Measurements from ENCODE around the gene RNF38. TPM values are rescaled to one million over a fixed set of nuclear protein-coding genes. Genes with fewer than 3 reads are reported as not detected.

The RNF38 gene
- total RNA-seq, 2 experiments from 2014 or later = 24.9 to 27.1 TPM

DNA sequence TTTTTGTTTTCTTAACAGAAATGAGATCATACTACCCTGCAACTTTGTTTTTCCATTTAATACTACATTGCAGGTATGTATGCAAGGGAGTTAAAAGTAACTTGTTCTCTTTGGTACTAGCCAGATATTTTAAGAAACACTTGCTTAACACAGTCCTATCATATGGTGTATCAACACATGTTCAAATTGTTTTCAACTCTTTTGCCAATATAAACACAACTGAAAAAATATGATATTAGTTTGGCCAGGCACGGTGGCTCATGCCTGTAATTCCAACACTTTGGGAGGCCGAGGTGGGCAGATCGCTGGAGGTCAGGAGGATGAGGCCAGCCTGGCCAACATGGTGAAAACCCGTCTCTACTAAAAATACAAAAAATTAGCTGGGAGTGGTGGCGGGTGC is 41.6 kb downstream of the RNF38 start:
- H3K27ac Mint-ChIP-seq = no peak overlapping the region
- peaks cover 6% of the 10 kb centered on the region for H3K4me1 Mint-ChIP-seq (ENCODE audit: low read depth)
- DNase-seq = no peak
- H3K27me3 Mint-ChIP-seq = no peaks in the 10 kb centered on the region
- peaks cover 9% of the 10 kb centered on the region for H3K36me3 Mint-ChIP-seq
- POLR2A ChIA-PET = no interaction called here
- CTCF ChIA-PET = no interaction called here
- no peaks in the 10 kb centered on the region for H3K9me3 Mint-ChIP-seq
- intact Hi-C loops (cut with micrococcal nuclease) = no loop called here
- no peak overlapping the region for H3K4me3 Mint-ChIP-seq

- ChIA-PET POLR2A (no interaction called here), CTCF (interaction anchor here (1.5 kb wide), 1 partner anchor 29 kb away, joined by 4 read pairs; no protein-coding TSS in a partner anchor)
- DNase-seq = no peak
- Mint-ChIP-seq H3K36me3 (peaks cover 7% of the 10 kb centered on the region), H3K4me1 (ENCODE audit: low read depth) (peaks cover 6% of the 10 kb centered on the region), H3K4me3 (no peak overlapping the region), H3K9me3 (no peaks in the 10 kb centered on the region), H3K27ac (no peak overlapping the region), H3K27me3 (no peaks in the 10 kb centered on the region)
- intact Hi-C loops (cut with micrococcal nuclease) = no loop called here
Measured at GRCh38 chr9:36357639-36358038, 42.4 kb downstream of the RNF38 start.

- CTCF ChIA-PET = no interaction called here
- Mint-ChIP-seq H3K9me3 (no peaks in the 10 kb centered on the region), H3K27me3 (no peaks in the 10 kb centered on the region), H3K4me1 (ENCODE audit: low read depth) (peaks cover 9% of the 10 kb centered on the region), H3K4me3 (no peak overlapping the region), H3K36me3 (peaks cover 44% of the 10 kb centered on the region), H3K27ac (no peak overlapping the region)
- POLR2A ChIA-PET = no interaction called here
- intact Hi-C loops (cut with micrococcal nuclease) = no loop called here
- no peak for DNase-seq
Measured at GRCh38 chr9:36346569-36346968, 53.5 kb downstream of the RNF38 start.

DNA sequence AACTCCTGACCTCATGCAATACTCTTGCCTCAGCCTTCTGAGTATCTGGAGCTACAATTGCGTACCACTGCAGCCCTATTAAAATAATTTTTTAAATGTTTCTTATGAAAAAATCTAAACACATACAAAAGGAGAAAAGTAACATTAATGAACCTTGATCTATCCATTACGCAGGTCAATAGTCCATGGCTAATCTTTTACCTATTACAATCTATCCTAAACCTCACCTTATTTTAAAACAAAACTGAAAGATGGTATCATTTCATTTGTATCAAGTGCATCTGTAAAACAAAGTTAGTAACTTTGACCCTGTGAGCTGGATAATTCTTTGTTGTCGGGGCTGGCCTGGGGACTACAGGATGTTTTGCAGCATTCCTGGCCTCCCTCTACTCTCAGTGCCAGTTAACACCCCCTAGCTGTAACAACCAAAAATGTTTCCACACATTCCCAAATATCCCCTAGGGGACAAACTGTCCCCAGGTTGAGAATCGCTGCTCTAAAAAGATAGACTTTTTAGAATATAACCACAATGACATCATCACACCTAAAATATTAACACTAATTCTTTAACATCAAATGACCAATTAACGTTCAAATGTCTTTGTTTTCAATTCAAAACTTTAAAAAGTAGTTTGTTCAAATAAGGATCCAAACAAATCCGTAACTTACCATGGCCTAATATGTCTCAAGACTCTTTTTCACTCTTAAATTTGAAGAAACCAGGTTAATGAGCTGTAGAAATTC is 54.8 kb downstream of the RNF38 start:
- H3K4me1 Mint-ChIP-seq (ENCODE audit: low read depth) = peaks cover 9% of the 10 kb centered on the region
- H3K27me3 Mint-ChIP-seq = no peaks in the 10 kb centered on the region
- peaks cover 46% of the 10 kb centered on the region for H3K36me3 Mint-ChIP-seq
- ChIA-PET POLR2A (no interaction called here), CTCF (interaction anchor here (5.0 kb wide), 1 partner anchor 15 kb away, joined by 32 read pairs; no protein-coding TSS in a partner anchor)
- no peak for DNase-seq
- H3K4me3 Mint-ChIP-seq = no peak overlapping the region
- H3K27ac Mint-ChIP-seq = no peak overlapping the region
- H3K9me3 Mint-ChIP-seq = no peaks in the 10 kb centered on the region
- intact Hi-C loops (cut with micrococcal nuclease) = no loop called here

DNA sequence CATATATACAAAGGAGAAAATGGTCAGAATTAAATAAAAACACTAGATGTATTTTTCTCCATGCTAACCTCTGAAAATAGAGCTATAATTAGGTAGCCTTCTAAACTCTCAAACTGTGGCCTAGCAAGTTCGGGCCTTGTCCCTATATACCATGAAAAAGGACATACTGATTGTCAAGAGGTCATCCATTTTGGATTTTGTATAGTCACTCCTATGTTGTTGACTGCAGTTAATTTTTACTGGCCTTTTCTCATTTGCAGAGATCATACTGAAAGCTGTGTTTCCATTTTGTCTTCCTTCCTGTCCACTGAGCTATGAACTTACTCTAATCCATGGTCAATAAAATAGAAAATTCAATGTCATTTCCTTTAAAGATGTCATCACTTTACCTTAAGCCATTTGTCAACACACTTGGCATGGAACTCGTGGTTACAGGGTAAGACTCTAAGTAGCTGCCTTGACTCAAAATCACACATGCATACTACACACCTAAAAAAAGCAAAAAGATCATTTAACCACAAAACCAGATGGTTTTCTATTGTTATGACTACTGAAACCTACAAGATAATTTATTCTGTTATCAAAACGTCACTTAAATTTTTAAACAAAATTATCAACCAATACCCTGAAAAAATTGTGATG is 58.0 kb downstream of the RNF38 start:
- peaks cover 46% of the 10 kb centered on the region for H3K36me3 Mint-ChIP-seq
- peaks cover 11% of the 10 kb centered on the region for H3K4me1 Mint-ChIP-seq (ENCODE audit: low read depth)
- H3K4me3 Mint-ChIP-seq = no peak overlapping the region
- peak overlapping the region; percentile 71 for H3K27ac Mint-ChIP-seq
- DNase-seq = no peak
- H3K9me3 Mint-ChIP-seq = no peaks in the 10 kb centered on the region
- H3K27me3 Mint-ChIP-seq = no peaks in the 10 kb centered on the region
- ChIA-PET CTCF (interaction anchor here (0.9 to 5.0 kb wide), 3 partner anchors 8 to 461 kb away, joined by 3 to 32 read pairs (median 3); no protein-coding TSS in a partner anchor), POLR2A (interaction anchor here (0.7 to 0.8 kb wide), 2 partner anchors 8 to 23 kb away, joined by 3 to 4 read pairs; no protein-coding TSS in a partner anchor)
- intact Hi-C loops (cut with micrococcal nuclease) = loop anchor here (5.0 kb wide), 2 partner anchors 55 to 215 kb away; no protein-coding TSS in a partner anchor

DNA sequence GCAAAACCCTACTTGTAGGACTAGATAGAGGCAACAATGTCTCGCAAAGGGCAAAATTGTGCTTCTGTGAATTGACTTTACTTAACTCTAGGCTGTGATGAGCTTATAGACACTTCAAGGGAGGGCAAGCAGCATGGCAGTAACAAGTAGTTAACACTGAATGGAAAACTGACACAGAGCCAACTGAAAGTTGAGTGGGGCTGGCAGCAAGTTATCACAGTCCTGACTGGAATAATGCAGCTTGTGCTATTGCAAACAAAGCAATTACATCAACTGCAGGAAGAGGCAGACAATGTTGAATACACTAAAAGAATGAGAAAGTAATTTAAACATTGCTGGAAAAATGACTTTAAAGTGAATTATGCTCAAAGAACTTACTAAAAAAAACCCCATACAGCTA is 62.2 kb downstream of the RNF38 start:
- intact Hi-C loops (cut with micrococcal nuclease) = no loop called here
- Mint-ChIP-seq H3K27ac (no peak overlapping the region), H3K9me3 (no peaks in the 10 kb centered on the region), H3K4me1 (ENCODE audit: low read depth) (peaks cover 12% of the 10 kb centered on the region), H3K36me3 (peaks cover 39% of the 10 kb centered on the region), H3K4me3 (no peak overlapping the region), H3K27me3 (no peaks in the 10 kb centered on the region)
- ChIA-PET POLR2A (no interaction called here), CTCF (interaction anchor here (3.9 kb wide), 1 partner anchor 10 kb away, joined by 23 read pairs; no protein-coding TSS in a partner anchor)
- DNase-seq = no peak

GRCh38 chr9:36337002-36337401 is 63.1 kb downstream of the RNF38 start:
- POLR2A ChIA-PET = no interaction called here
- peaks cover 34% of the 10 kb centered on the region for H3K36me3 Mint-ChIP-seq
- intact Hi-C loops (cut with micrococcal nuclease) = no loop called here

GRCh38 chr9:36336131-36336907 is 63.8 kb downstream of the RNF38 start:
- Mint-ChIP-seq H3K36me3 (peaks cover 31% of the 10 kb centered on the region), H3K27ac (peak overlapping the region; percentile 10), H3K4me1 (ENCODE audit: low read depth) (peaks cover 3% of the 10 kb centered on the region), H3K9me3 (no peaks in the 10 kb centered on the region), H3K27me3 (no peaks in the 10 kb centered on the region), H3K4me3 (no peak overlapping the region)
- ChIA-PET POLR2A (no interaction called here), CTCF (interaction anchor here (3.9 kb wide), 1 partner anchor 8 kb away, joined by 23 read pairs; no protein-coding TSS in a partner anchor)
- intact Hi-C loops (cut with micrococcal nuclease) = no loop called here
- DNase-seq = no peak

More at GRCh38 chr9:36337002-36337401, 63.1 kb downstream of the RNF38 start:
- H3K4me1 Mint-ChIP-seq (ENCODE audit: low read depth) = peaks cover 5% of the 10 kb centered on the region
- H3K27me3 Mint-ChIP-seq = no peaks in the 10 kb centered on the region
- CTCF ChIA-PET = interaction anchor here (3.9 kb wide), 1 partner anchor 9 kb away, joined by 23 read pairs; no protein-coding TSS in a partner anchor
- no peaks in the 10 kb centered on the region for H3K9me3 Mint-ChIP-seq
- H3K4me3 Mint-ChIP-seq = no peak overlapping the region
- no peak for DNase-seq
- H3K27ac Mint-ChIP-seq = peak overlapping the region; percentile 50

DNA sequence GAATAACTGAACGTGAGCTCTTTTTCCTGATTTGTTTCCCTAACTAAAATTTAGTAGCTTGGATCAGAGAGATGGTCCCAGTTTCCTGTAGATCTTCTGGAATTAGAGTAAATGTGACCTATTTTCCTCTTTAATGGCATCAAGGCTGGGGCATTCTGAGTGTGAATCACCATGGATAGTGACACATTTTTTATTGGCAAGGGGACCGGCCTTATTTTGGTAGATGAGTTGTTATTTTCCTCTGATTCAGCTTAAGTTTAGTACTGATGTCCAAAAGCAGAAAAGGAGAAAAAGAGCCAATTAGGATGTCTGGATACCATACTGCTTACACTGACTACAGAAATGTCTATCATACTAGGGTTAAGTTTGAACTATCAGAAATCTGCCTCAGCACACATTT is 68.1 kb downstream of the RNF38 start:
- peaks cover 3% of the 10 kb centered on the region for H3K4me1 Mint-ChIP-seq (ENCODE audit: low read depth)
- no peak overlapping the region for H3K4me3 Mint-ChIP-seq
- no peaks in the 10 kb centered on the region for H3K27me3 Mint-ChIP-seq
- intact Hi-C loops (cut with micrococcal nuclease) = no loop called here
- H3K36me3 Mint-ChIP-seq = peaks cover 4% of the 10 kb centered on the region
- POLR2A ChIA-PET = no interaction called here
- no peak for DNase-seq
- no peak overlapping the region for H3K27ac Mint-ChIP-seq
- no peaks in the 10 kb centered on the region for H3K9me3 Mint-ChIP-seq
- CTCF ChIA-PET = interaction anchor here (0.6 to 5.0 kb wide), 3 partner anchors 12 to 142 kb away, joined by 3 to 32 read pairs (median 4); no protein-coding TSS in a partner anchor

DNA sequence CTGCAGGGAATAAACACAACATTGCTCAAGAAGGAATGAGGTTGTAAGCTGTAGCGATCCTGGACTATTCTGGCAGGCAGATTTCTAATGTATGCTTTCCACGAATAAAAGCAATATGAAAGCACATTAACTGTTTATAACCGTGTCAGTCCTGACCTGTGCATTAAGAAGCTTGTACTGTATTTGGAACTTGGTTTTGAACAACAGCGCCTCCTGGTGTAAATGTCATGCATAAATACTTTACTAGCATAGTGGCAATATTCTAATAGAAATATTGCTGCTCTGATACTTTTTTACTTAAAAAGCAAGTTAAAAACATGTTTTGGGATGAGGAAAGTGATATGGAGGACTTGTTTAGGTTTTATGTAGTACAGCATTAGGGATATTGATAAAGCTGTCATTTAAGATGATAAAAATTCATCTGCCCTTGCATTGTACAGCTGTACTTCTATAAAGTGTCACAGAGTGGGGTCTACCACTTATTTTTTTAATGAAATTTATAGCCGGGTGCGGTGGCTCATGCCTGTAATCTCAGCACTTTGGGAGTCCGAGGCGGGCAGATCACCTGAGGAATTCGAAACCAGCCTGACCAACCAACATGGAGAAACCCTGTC is 71.2 kb downstream of the RNF38 start:
- intact Hi-C loops (cut with micrococcal nuclease) = loop anchor here (1.0 to 10.0 kb wide), 4 partner anchors 81 to 374 kb away; partner anchors contain the start of genes CLTA and OR2S2
- ChIA-PET POLR2A (interaction anchor here (1.1 kb wide), 1 partner anchor 74 kb away, joined by 3 read pairs; no protein-coding TSS in a partner anchor), CTCF (interaction anchor here (0.6 to 5.0 kb wide), 33 partner anchors 9 to 559 kb away, joined by 3 to 46 read pairs (median 5); partner anchors contain the start of genes CLTA and GNE)
- H3K9me3 Mint-ChIP-seq = no peaks in the 10 kb centered on the region
- H3K36me3 Mint-ChIP-seq = no peaks in the 10 kb centered on the region
- peak; percentile 17 for DNase-seq
- peaks cover 5% of the 10 kb centered on the region for H3K4me1 Mint-ChIP-seq (ENCODE audit: low read depth)
- H3K27me3 Mint-ChIP-seq = no peaks in the 10 kb centered on the region
- H3K4me3 Mint-ChIP-seq = no peak overlapping the region
- H3K27ac Mint-ChIP-seq = no peak overlapping the region

GRCh38 chr9:36325081-36325828 is 74.8 kb downstream of the RNF38 start:
- no peaks in the 10 kb centered on the region for H3K9me3 Mint-ChIP-seq
- H3K27me3 Mint-ChIP-seq = no peaks in the 10 kb centered on the region
- no peak overlapping the region for H3K4me3 Mint-ChIP-seq
- CTCF ChIA-PET = interaction anchor here (1.1 kb wide), 1 partner anchor 223 kb away, joined by 3 read pairs; no protein-coding TSS in a partner anchor
- no peak for DNase-seq
- POLR2A ChIA-PET = no interaction called here
- intact Hi-C loops (cut with micrococcal nuclease) = loop anchor here (10.0 kb wide), 1 partner anchor 370 kb away; the partner anchor contains the start of gene OR2S2
- peaks cover 9% of the 10 kb centered on the region for H3K4me1 Mint-ChIP-seq (ENCODE audit: low read depth)
- no peak overlapping the region for H3K27ac Mint-ChIP-seq
- H3K36me3 Mint-ChIP-seq = no peaks in the 10 kb centered on the region
